K562 (cell line): ENCODE measurements around the gene PFDN2. TPM values are rescaled to one million over a fixed set of nuclear protein-coding genes. Genes with fewer than 3 reads are reported as not detected.

Experiments used
- BCOR ChIP-seq: fragments of 450-650 bp; IDR thresholded peaks from 2 replicates; pipeline ENCODE4 v1.6.1; 2016
- CEBPB ChIP-seq: fragments of 450-650 bp; IDR thresholded peaks from 2 replicates; pipeline ENCODE4 v1.6.1; 2016; ENCODE audit warnings: missing genetic modification characterization, missing compliant biosample characterization
- CHD4 ChIP-seq: fragments of 200-600 bp; sonication (generic); IDR thresholded peaks from 3 replicates; pipeline ENCODE4 v1.6.1; 2012; ENCODE audit warnings: low read depth, mild to moderate bottlenecking, mixed read lengths, low read length, inconsistent platforms; ENCODE audit not compliant: insufficient read depth, insufficient replicate concordance, poor library complexity, severe bottlenecking
- CTCF ChIP-seq, 3 experiments: IDR thresholded peaks in 2 of 3; conservative IDR thresholded peaks in 1 of 3; 2 replicates each; pipeline ENCODE4 v1.5.1; 2011 to 2012; ENCODE audit warnings: low read length in 3 of 3, mild to moderate bottlenecking in 3 of 3, control low read depth in 2 of 3, improper control_type of control experiment in 1 of 3, inconsistent platforms in 1 of 3, low read depth in 1 of 3, mixed read lengths in 1 of 3, moderate library complexity in 1 of 3; ENCODE audit not compliant: insufficient read depth in 2 of 3
- FOXA3 ChIP-seq, 2 experiments: fragments of 450-650 bp in 1 of 2; sonication (generic) in 1 of 2; formaldehyde crosslinking; IDR thresholded peaks in 1 of 2; conservative IDR thresholded peaks in 1 of 2; 2 replicates each; pipeline versions ENCODE4 v1.4.0 to v1.8.0; 2020 to 2022; ENCODE audit warnings: mild to moderate bottlenecking in 2 of 2, missing genetic modification reagents in 1 of 2
- HNRNPLL ChIP-seq: fragments of 200-400 bp; formaldehyde crosslinking; IDR thresholded peaks from 2 replicates; pipeline ENCODE4 v1.6.1; 2017; ENCODE audit warnings: low read length, low read depth, mild to moderate bottlenecking; ENCODE audit not compliant: poor library complexity, severe bottlenecking
- ILF3 ChIP-seq: fragments of 450-650 bp; IDR thresholded peaks from 2 replicates; pipeline ENCODE4 v1.6.1; 2018; ENCODE audit warnings: antibody characterized with exemption, mild to moderate bottlenecking, moderate library complexity, borderline replicate concordance
- JUNB ChIP-seq: fragments of 450-650 bp; formaldehyde crosslinking; conservative IDR thresholded peaks from 2 replicates; pipeline ENCODE4 v1.4.0; 2020; ENCODE audit warnings: mild to moderate bottlenecking
- KHSRP ChIP-seq: fragments of 450-650 bp; IDR thresholded peaks from 2 replicates; pipeline ENCODE4 v1.6.1; 2017
- MNT ChIP-seq, 2 experiments: fragments of 450-650 bp; conservative IDR thresholded peaks; 2 replicates each; pipeline ENCODE4 v1.6.1; 2017; ENCODE audit warnings: mild to moderate bottlenecking in 2 of 2, moderate library complexity in 2 of 2
- NCOA1 ChIP-seq: fragments of 450-650 bp; IDR thresholded peaks from 2 replicates; pipeline ENCODE4 v1.6.1; 2016; ENCODE audit warnings: low read depth
- PHF8 ChIP-seq: fragments of 200-600 bp; sonication (generic); IDR thresholded peaks from 2 replicates; pipeline ENCODE4 v1.6.1; 2012; ENCODE audit warnings: mixed run types, mild to moderate bottlenecking, inconsistent platforms, low read length, moderate library complexity, borderline replicate concordance
- ZNF23 ChIP-seq: fragments of 250-450 bp; sonication (Bioruptor Pico); IDR thresholded peaks from 2 replicates; pipeline ENCODE4 v1.4.0; 2020; ENCODE audit warnings: mild to moderate bottlenecking
- ZNF239 ChIP-seq: fragments of 250-450 bp; sonication (Bioruptor Pico); IDR thresholded peaks from 2 replicates; pipeline ENCODE4 v1.4.0; 2020; ENCODE audit warnings: mild to moderate bottlenecking
- ZNF277 ChIP-seq: fragments of 250-450 bp; sonication (Bioruptor Pico); IDR thresholded peaks from 2 replicates; pipeline ENCODE4 v1.8.0; 2022; ENCODE audit warnings: inconsistent platforms, mild to moderate bottlenecking, moderate library complexity, borderline replicate concordance
- polyA plus RNA-seq, 8 experiments: library from polyadenylated mRNA; depleted of rRNA in 4 of 8; stranded (reverse) in 5 of 8; unstranded in 3 of 8; fragments of >200 nt; fragmentation: Nextera tagmentation in 2 of 8; fragmentation: Illumina TruSeq in 1 of 8; extraction: Ambion mirVana in 2 of 8; extraction: Trizol in 1 of 8; gene quantifications; 2 replicates each; pipeline versions ENCODE4 v1.2.1 to v1.2.3, GENCODE V29; 2011 to 2014; ENCODE audit warnings: inconsistent platforms in 1 of 8, missing spikeins in 1 of 8
- total RNA-seq, 7 experiments: library from RNA; depleted of rRNA in 6 of 7; stranded (reverse); fragments of >200 nt in 6 of 7; fragmentation: Illumina TruSeq in 2 of 7; extraction: Trizol in 2 of 7; gene quantifications; 2 replicates each; pipeline versions ENCODE4 v1.2.1 to v1.2.3, GENCODE V29; 2011 to 2021; ENCODE audit warnings: low replicate concordance in 1 of 7
- TF ChIP-seq, protein P1 (sequence below): fragments of 200-800 bp; sonication (Bioruptor generic); IDR thresholded peaks from 2 replicates; pipeline ENCODE4 v1.6.1; 2017; ENCODE audit warnings: missing genetic modification characterization, missing compliant biosample characterization
- TF ChIP-seq, protein P2 (sequence below): fragments of 250-450 bp; sonication (Bioruptor Pico); IDR thresholded peaks from 2 replicates; pipeline ENCODE4 v1.5.0; 2020; ENCODE audit warnings: mild to moderate bottlenecking

PFDN2 gene
- total and polyA plus RNA-seq, 9 of the 15 experiments (the other 6 are each of a cell fraction or from before 2014, with no cell fraction given): 50.2 to 361 (median 144) TPM

GRCh38 chr1:161117759-161118581, at the start of gene PFDN2, which contains the start of gene NIT1 (continued):
- TF ChIP-seq ZNF277 (no peak), CTCF (IDR thresholded peaks at IDR 0.05 in 2 of 3, conservative IDR thresholded peaks at IDR 0.05 in 1 of 3; ENCODE audit: insufficient read depth in 2 of 3, low read depth in 1 of 3, low read length in 3 of 3) (0 out of 6 replicates have a peak, but pooled peaks of 1 of the 3 experiments have one; percentile 17), MNT (conservative IDR thresholded peaks at IDR 0.05) (peak; percentile 82 to 87; a peak in 3 of 4 replicates), ZNF23 (CRISPR knock-in tag) (no peak), BCOR (0 out of 2 replicates have a peak, but pooled peaks have one; percentile 9), JUNB (CRISPR knock-in tag) (no peak), PHF8 (peak; percentile 98), NCOA1 (no peak; the same call in 1 of the 2 replicates), ILF3 (no peak), ZNF239 (CRISPR knock-in tag) (no peak), CHD4 (no peak), KHSRP (no peak), CEBPB (peak; percentile 39), HNRNPLL (peak; percentile 85), FOXA3 (CRISPR knock-in tag; conservative IDR thresholded peaks at IDR 0.05 in 1 of 2, IDR thresholded peaks at IDR 0.05 in 1 of 2) (no peak)
- TF ChIP-seq, protein P1, sequence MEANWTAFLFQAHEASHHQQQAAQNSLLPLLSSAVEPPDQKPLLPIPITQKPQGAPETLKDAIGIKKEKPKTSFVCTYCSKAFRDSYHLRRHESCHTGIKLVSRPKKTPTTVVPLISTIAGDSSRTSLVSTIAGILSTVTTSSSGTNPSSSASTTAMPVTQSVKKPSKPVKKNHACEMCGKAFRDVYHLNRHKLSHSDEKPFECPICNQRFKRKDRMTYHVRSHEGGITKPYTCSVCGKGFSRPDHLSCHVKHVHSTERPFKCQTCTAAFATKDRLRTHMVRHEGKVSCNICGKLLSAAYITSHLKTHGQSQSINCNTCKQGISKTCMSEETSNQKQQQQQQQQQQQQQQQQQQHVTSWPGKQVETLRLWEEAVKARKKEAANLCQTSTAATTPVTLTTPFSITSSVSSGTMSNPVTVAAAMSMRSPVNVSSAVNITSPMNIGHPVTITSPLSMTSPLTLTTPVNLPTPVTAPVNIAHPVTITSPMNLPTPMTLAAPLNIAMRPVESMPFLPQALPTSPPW: peak; percentile 76
- TF ChIP-seq, protein P2, sequence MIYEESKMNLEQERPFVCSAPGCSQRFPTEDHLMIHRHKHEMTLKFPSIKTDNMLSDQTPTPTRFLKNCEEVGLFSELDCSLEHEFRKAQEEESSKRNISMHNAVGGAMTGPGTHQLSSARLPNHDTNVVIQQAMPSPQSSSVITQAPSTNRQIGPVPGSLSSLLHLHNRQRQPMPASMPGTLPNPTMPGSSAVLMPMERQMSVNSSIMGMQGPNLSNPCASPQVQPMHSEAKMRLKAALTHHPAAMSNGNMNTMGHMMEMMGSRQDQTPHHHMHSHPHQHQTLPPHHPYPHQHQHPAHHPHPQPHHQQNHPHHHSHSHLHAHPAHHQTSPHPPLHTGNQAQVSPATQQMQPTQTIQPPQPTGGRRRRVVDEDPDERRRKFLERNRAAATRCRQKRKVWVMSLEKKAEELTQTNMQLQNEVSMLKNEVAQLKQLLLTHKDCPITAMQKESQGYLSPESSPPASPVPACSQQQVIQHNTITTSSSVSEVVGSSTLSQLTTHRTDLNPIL (CRISPR knock-in tag): no peak
